Heart left ventricle (tissue), 13 donors: ENCODE data around the gene SPAG17.

Experiments
- CTCF ChIP-seq, 12 donors: fragments of 200-600 bp; sonication (generic) in 4 of 12; IDR thresholded peaks; one replicate each; pipeline versions ENCODE4 v1.5.0 to v1.8.0; 2018 to 2022; ENCODE audit warnings: antibody characterized with exemption in 12 of 12, mild to moderate bottlenecking in 5 of 12
- POLR2A ChIP-seq, 2 donors: fragments of 450-650 bp; IDR thresholded peaks; one replicate each; pipeline ENCODE4 v1.6.1; 2017; ENCODE audit warnings: antibody characterized with exemption in 2 of 2, mild to moderate bottlenecking in 2 of 2, moderate library complexity in 2 of 2
- donor health status: ischemic (EF 13 %, LVEDD 7.1; RV severe dilation, severe dysfunction).
- donor health status: DM: no; HTN: yes; CAD: no.
- donor health status: DM: no; HTN: no; CAD: no.
- donor health status: ischemic (EF 25% LVEDD 6.9; RV normal size, moderate dysfunction).
- donor health status: ischemic (EF 25% LVEDD 5.7; RV mildly dilated, moderate dysfunction).
- donor health status: ischemic (EF 35%, LVEDD 5.7; RV mildly dilated, moderate dysfunction).
- donor health status: nonischemic (EF 11% LVEDD 7.7; RV severe dilation, severe dysfunction).
- donor health status: DM: yes; HTN: yes; CAD: no.
- donor health status: PGD.
- donor health status: ischemic (EF 29% LVEDD 5.4; RV normal size, mild dysfunction).
- donor health status: nonischemic (EF 23%, LVEDD 6.1; RV moderate dilation, normal function).

GRCh38 chr1:118214866-118215265 lies 29.8 kb upstream of the SPAG17 start:
- TF ChIP-seq CTCF (IDR thresholded peaks at IDR 0.05) (no peak), POLR2A (IDR thresholded peaks at IDR 0.05) (no peak)
